Endothelial cell of umbilical vein (primary cell): Measurements from ENCODE around the gene PDE4B. TPM values are rescaled to one million over a fixed set of nuclear protein-coding genes. Genes with fewer than 3 reads are reported as not detected.

ENCODE experiments used
- BruUV-seq: library from RNA; stranded (reverse); fragments of 400-500 nt; replicated peaks from 2 replicates; lab custom pipeline; 2021; lab: Mats Ljungman, UMichigan
- CTCF ChIA-PET: fragments of 300-600, 350-600 bp; sonication (Branson Sonifier 250); formaldehyde crosslinking; loops from one replicate; lab custom pipeline; 2021; ENCODE audit warnings: antibody characterized with exemption, inconsistent platforms; lab: Charles Lee
- POLR2A ChIA-PET: fragments of 300-600, 350-600 bp; sonication (Branson Sonifier 250); formaldehyde crosslinking; loops from one replicate; lab custom pipeline; 2021; ENCODE audit warnings: antibody characterized with exemption, inconsistent platforms; lab: Charles Lee
- DNase-seq: peaks from one replicate; pipeline ENCODE4 v3.0.0-alpha.2; 2011; ENCODE audit warnings: low read depth, low spot score
- FAIRE-seq: peaks from 2 replicates; lab custom pipeline; 2011; peaks lifted over from hg19 to GRCh38; lab: Jason Lieb, UNC
- H2AFZ ChIP-seq: 2 replicates; pipeline ENCODE4 v1.6.0; 2012; ENCODE audit warnings: low read depth, low read length, control low read depth, inconsistent platforms
- H3K27ac ChIP-seq: 2 replicates; pipeline ENCODE4 v1.5.1; 2011; ENCODE audit warnings: low read depth, mild to moderate bottlenecking, control low read depth, low read length, moderate library complexity; ENCODE audit not compliant: insufficient read depth
- H3K27me3 ChIP-seq, 2 experiments: 2 replicates each; pipeline versions ENCODE4 v1.6.0 to v1.6.1; 2011; ENCODE audit warnings: low read length in 2 of 2, mixed read lengths in 1 of 2; ENCODE audit not compliant: control insufficient read depth in 2 of 2, insufficient read depth in 2 of 2
- H3K36me3 ChIP-seq, 2 experiments: 2 replicates in 1 of 2; 3 replicates in 1 of 2; pipeline ENCODE4 v1.5.1; 2011; ENCODE audit warnings: low read length in 2 of 2, mild to moderate bottlenecking in 1 of 2, moderate library complexity in 1 of 2; ENCODE audit not compliant: control insufficient read depth in 2 of 2, insufficient read depth in 2 of 2; ENCODE audit errors: extremely low read depth in 1 of 2
- H3K4me1 ChIP-seq: 3 replicates; pipeline ENCODE4 v1.5.1; 2011; ENCODE audit warnings: mild to moderate bottlenecking, low read length; ENCODE audit not compliant: control insufficient read depth, insufficient read depth; ENCODE audit errors: extremely low read depth
- H3K4me2 ChIP-seq: 2 replicates; pipeline ENCODE4 v1.6.1; 2011; ENCODE audit warnings: low read length, control low read depth, mixed read lengths; ENCODE audit not compliant: insufficient read depth
- H3K4me3 ChIP-seq, 3 experiments: fragments of 200-600 bp in 1 of 3; sonication (generic), shearing (Covaris generic) in 1 of 3; replicated peaks in 1 of 3; 2 replicates each; pipeline ENCODE4 v1.5.1; 2011 to 2016; ENCODE audit warnings: control low read depth in 3 of 3, low read length in 3 of 3, mild to moderate bottlenecking in 2 of 3, inconsistent platforms in 1 of 3, low read depth in 1 of 3, moderate library complexity in 1 of 3; ENCODE audit not compliant: insufficient read depth in 1 of 3
- H3K79me2 ChIP-seq: 2 replicates; pipeline ENCODE4 v1.6.0; 2012; ENCODE audit warnings: low read length, inconsistent platforms; ENCODE audit not compliant: control insufficient read depth, insufficient read depth
- H3K9ac ChIP-seq: replicated peaks from 2 replicates; pipeline ENCODE3; 2011; ENCODE audit warnings: low read length, control low read depth; ENCODE audit not compliant: insufficient read depth; ENCODE audit errors: extremely low read depth
- H3K9me1 ChIP-seq: replicated peaks from 3 replicates; pipeline ENCODE4 v1.6.0; 2011; ENCODE audit warnings: mild to moderate bottlenecking, low read length; ENCODE audit not compliant: control insufficient read depth, insufficient read depth; ENCODE audit errors: extremely low read depth
- H3K9me3 ChIP-seq: replicated peaks from 2 replicates; pipeline ENCODE4 v1.5.1; 2012; ENCODE audit warnings: low read length, inconsistent platforms; ENCODE audit not compliant: control insufficient read depth, insufficient read depth
- H4K20me1 ChIP-seq: replicated peaks from 2 replicates; pipeline ENCODE3; 2011; ENCODE audit warnings: mild to moderate bottlenecking, low read length; ENCODE audit not compliant: control insufficient read depth, insufficient read depth; ENCODE audit errors: extremely low read depth
- CTCF ChIP-seq, 2 donors: IDR thresholded peaks; 1 replicate in 1 of 2; 2 replicates in 1 of 2; pipeline ENCODE4 v1.5.1; 2011; ENCODE audit warnings: low read length in 2 of 2, mild to moderate bottlenecking in 2 of 2, moderate library complexity in 2 of 2, control low read depth in 1 of 2, inconsistent platforms in 1 of 2, low read depth in 1 of 2; ENCODE audit not compliant: insufficient read depth in 1 of 2; ENCODE audit errors: extremely low read depth in 1 of 2
- EZH2 ChIP-seq: IDR thresholded peaks from 2 replicates; pipeline ENCODE4 v1.6.1; 2012; ENCODE audit warnings: borderline replicate concordance, low read depth, mild to moderate bottlenecking, moderate library complexity, low read length, inconsistent platforms; ENCODE audit not compliant: severe bottlenecking
- FOS ChIP-seq: IDR thresholded peaks from 2 replicates; pipeline ENCODE4 v1.6.1; 2011; ENCODE audit warnings: mild to moderate bottlenecking, low read length, moderate library complexity, borderline replicate concordance; ENCODE audit not compliant: insufficient read depth
- GATA2 ChIP-seq: IDR thresholded peaks from 2 replicates; pipeline ENCODE4 v1.7.0; 2011; ENCODE audit warnings: low read depth, mild to moderate bottlenecking, moderate library complexity, mixed read lengths, low read length; ENCODE audit not compliant: insufficient read length, insufficient read depth
- JUN ChIP-seq: IDR thresholded peaks from 2 replicates; pipeline ENCODE4 v1.6.1; 2011; ENCODE audit warnings: borderline replicate concordance, low read depth; ENCODE audit not compliant: insufficient read length, insufficient read depth
- MAX ChIP-seq: IDR thresholded peaks from 2 replicates; pipeline ENCODE4 v1.6.1; 2011; ENCODE audit not compliant: insufficient read depth, insufficient read length
- MYC ChIP-seq: IDR thresholded peaks from one replicate; pipeline ENCODE4 v1.6.1; 2011; ENCODE audit warnings: mild to moderate bottlenecking, low read depth, low read length
- POLR2A ChIP-seq: IDR thresholded peaks from 2 replicates; pipeline ENCODE4 v1.6.1; 2012; ENCODE audit warnings: low read depth, mild to moderate bottlenecking, control low read depth, low read length
- POLR2AphosphoS5 ChIP-seq: IDR thresholded peaks from 2 replicates; pipeline ENCODE4 v1.6.1; 2012; ENCODE audit warnings: low read depth, mild to moderate bottlenecking, control low read depth, low read length, moderate library complexity; ENCODE audit not compliant: insufficient read depth
- dilution Hi-C: fragments of 300-500 bp; cut with MboI; formaldehyde crosslinking; loops from one replicate; pipeline ENCODE4 v1.15.0; 2019; ENCODE audit warnings: low sequenced_read_pairs; ENCODE audit not compliant: extremely low pct_ligation_motif_present
- intact Hi-C: fragments of 100-400 bp; cut with micrococcal nuclease; formaldehyde crosslinking; loops from one replicate; pipeline ENCODE4 v1.10.0; 2022
- polyA plus RNA-seq, 4 experiments: library from polyadenylated mRNA; depleted of rRNA in 3 of 4; stranded (reverse) in 3 of 4; unstranded in 1 of 4; fragments of >200 nt; gene quantifications; 2 replicates each; pipeline versions ENCODE4 v1.2.1 to v1.2.3, GENCODE V29; 2011 to 2012; ENCODE audit warnings: missing spikeins in 1 of 4
- total RNA-seq: library from RNA; stranded (reverse); gene quantifications from 2 replicates; pipeline ENCODE4 v1.2.3, GENCODE V29; 2021

PDE4B gene
- total and polyA plus RNA-seq, 2 donors (not counting 3 experiments of a cell fraction or from before 2014, with no cell fraction given), result 63.5 to 69.8 TPM

GRCh38 chr1:66381621-66382275 is 589.1 kb downstream of the PDE4B start:
- H3K36me3 ChIP-seq, result no peaks in the 10 kb centered on the region
- H3K79me2 ChIP-seq, result no peaks in the 10 kb centered on the region
- peak overlapping the region; percentile 5 for H2AFZ ChIP-seq
- H3K27ac ChIP-seq, result no peak overlapping the region
- H4K20me1 ChIP-seq, result no peaks in the 10 kb centered on the region
- intact Hi-C loops, result no loop called here
- no peak for FAIRE-seq
- H3K4me1 ChIP-seq, result no peaks in the 10 kb centered on the region
- no TSS peak for BruUV-seq
- DNase-seq, result no peak
- H3K27me3 ChIP-seq, result no peaks in the 10 kb centered on the region
- no peak overlapping the region for H3K4me3 ChIP-seq
- CTCF ChIA-PET, result interaction anchor here (0.9 to 1.7 kb wide), 2 partner anchors 10 to 12 kb away, joined by 3 to 5 read pairs; no protein-coding TSS in a partner anchor
- POLR2A ChIA-PET, result no interaction called here
- dilution Hi-C loops, result no loop called here
- TF ChIP-seq POLR2AphosphoS5 (no peak), MYC (no peak), MAX (no peak), JUN (no peak), CTCF (IDR thresholded peaks at IDR 0.05; ENCODE audit: extremely low read depth in 1 of 2, insufficient read depth in 1 of 2, low read depth in 1 of 2, low read length in 2 of 2) (no peak), POLR2A (no peak), GATA2 (no peak), EZH2 (no peak), FOS (no peak)
- H3K9me3 ChIP-seq, result no peaks in the 10 kb centered on the region
- H3K9ac ChIP-seq, result no peak overlapping the region
- H3K9me1 ChIP-seq, result no peaks in the 10 kb centered on the region
- no peak overlapping the region for H3K4me2 ChIP-seq
